ENCODE measurements around the gene LRIG1.

Gene LRIG1

DNA sequence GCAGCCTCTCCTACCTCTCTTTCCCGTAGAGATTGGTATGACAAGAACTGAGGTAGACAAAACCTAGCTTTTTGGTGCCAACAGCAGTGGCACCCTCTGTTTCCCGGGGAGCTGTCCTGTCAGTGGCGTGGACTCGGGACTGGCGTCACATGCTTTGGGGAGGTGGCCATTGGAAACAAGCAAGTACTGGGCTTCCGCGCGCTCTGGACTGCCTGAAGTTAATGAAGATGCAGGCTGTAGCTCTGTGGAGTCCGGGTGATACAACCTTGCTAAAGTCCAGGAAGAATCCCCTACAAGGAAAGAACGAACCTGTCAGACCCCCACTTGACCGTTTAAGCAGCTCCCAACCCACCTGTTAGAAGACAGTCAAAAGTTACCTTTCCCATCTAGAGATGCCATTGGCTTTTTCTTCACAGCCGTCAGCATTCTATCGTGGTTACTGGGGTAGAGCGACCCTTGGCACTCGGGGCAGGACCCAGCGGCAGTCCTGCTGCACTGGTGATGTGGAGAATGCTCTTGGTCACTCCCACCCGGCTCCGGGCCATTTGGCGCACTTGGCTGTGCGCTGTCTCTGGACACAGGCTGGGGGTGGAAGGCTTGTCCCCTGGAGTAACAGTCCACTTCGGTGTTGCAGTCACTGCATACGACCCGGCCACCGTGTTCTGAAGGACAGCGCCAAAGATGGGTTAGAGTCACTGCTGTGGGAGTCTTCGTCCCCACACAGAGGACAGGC lies 120.5 kb downstream of the LRIG1 start:
- DNase-seq = no peak

DNA sequence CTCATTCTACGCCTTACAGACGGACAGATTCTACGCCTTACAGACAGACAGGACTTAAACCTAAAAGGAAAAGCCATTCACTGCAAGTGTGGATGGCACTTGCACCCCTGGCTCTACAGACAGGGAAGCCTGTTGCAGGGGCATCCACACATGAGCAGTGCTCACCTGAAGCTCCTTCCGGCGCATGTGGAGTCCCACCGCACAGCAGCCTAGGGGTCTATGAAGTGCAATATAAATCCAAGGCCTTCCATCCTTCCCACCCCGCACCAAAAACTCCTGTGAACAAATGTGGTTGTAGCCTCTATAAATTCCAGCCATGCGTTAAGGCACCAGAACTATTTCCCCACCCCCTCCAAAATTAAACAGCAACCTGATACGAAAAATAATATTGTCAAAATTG lies 121.3 kb downstream of the LRIG1 start:
- no peak for DNase-seq

DNA sequence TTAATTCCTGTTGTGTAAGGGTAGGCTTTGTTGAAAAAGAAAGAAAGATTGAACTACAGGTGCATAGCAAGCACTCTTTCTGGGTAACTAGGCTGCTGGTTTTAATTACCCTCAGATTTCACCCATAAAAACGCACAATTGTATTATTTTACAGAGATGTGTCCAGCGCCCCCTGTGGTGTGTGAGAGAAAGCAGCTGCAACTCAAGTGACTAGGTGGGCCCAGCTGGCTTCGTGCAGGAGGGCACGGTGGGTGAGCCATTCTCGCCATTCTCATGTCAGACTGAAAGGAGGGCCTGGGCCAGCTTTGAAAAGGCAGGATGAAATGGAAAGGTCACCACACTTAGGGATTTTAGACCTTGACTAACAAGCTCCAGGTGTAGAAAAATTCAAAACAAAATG lies 122.6 kb downstream of the LRIG1 start:
- no peak for DNase-seq

DNA sequence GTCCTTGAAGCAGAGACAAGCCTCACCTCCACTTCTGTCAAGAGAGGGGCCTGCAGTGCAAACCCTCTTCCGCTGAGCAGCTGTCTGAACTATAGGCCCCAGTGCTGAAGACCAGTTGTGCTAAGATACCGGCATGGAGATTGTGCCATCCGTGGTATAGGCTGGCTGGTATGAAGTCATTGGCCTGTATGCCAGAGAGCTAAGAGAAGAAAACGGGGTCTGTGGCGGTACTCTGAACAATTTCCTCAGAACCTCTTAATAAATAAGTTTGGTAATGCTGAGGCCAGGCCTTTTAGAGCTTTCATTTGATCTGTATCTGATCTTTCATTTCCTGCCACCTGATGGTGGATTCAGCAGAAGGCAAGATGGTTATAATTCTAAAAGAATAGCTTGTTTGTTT lies 123.0 kb downstream of the LRIG1 start:
- no peak for DNase-seq

DNA sequence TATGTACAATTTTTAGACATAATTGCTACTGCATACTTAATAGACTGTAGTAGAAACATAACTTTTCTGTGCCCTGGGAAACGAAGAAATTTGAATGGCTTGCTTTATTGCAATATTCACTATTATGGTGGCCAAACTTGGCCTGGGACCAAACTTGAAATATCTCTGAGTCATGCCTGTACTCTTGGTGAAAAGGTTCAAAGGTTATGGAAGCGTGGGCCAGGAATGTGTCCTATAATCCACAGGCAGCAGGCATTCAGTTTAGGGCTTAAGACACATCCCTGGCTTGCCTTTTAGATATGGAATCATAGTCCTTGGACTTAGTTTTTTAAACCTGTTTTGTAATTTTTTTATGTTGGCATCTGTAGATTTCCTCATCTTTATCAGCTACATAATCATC lies 124.3 kb downstream of the LRIG1 start:
- no peak for DNase-seq

DNA sequence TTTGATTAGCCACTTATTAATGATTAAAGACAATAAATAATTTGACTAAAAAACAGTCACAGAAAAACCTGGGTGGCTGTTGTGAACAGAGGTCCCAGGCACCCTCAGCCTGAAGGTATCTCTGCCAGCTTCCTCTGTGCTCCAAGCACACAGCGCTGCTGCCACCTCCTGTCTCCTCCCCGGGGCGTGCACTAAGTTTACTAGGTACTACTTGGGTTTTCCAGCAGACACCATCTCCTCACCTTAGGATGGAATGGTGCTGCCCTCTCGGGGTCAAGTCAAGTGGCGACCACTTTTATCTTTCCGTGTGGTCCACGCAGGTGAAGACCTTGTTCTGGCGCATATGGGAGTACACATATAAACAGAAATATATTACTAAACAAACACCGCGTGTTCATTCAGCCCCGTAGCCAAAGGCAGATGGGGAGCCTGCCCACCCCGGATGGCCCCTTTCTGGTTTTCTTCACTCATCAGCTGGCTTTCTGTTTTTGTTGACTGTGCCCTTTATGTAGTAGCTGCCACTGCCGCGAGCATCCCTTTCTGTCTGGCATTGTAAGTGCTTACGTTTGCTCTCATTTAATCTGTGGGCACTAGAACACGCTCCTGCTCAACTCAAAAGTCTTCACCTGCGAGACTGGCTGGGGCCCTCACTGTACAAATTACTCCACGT lies 128.0 kb downstream of the LRIG1 start:
- no peak for DNase-seq

DNA sequence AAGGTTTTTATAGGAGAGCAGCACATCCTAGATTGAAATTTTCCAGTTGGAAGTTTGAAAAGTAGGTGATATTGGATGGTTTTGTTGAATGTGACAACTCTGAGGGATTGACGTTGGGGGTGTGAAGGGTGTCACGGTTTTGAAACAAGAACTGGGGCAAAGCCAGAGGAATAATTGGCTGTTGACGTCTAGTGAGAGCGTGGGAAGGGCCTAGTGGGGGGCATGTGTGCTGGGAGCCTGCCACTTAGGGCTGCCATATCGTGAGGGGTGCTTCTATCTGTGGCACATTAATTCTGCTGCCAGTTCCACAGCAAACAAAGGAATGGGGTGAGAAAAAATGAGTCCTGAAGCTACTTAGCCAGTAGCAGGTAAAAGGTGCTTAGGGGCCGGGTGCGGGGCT lies 129.4 kb downstream of the LRIG1 start:
- no peak for DNase-seq

DNA sequence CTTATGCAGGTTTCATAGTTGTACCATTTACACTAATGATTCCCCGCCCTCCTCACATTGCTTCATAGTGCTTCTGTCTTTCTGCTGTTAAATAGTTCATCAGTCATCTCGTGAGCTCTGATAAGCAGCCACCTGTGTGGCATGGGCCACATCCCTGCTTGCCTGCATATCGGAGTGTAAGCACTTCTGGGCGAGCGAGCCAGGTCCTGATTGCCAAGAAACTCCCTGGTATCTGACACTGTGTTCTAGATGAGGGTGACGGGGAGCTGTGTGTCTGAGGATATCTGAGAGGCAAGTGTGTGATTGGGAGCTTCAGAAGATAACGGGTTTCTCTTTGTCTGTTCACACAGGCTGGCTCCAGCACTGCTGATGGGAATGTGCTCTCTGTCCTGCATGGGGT lies 130.6 kb downstream of the LRIG1 start:
- no peak for DNase-seq

DNA sequence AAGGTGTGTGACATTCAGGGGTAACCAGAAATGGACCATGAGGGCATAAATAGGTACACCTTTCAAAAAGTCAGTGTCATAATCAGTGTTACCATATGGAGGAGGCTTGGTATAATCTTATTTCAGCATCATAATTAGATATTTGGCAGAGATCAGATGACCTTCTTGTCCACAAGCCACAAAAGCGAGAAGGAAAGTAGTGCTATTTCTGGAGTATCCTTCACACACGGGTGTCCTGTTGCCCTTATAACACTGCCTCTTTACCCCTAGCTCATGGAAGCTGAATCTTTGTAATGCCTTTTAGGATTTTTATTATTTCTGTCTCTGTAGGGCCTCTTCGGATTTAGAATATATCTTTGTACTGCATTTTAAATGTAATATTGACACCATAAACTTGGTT lies 132.8 kb downstream of the LRIG1 start:
- DNase-seq = no peak

DNA sequence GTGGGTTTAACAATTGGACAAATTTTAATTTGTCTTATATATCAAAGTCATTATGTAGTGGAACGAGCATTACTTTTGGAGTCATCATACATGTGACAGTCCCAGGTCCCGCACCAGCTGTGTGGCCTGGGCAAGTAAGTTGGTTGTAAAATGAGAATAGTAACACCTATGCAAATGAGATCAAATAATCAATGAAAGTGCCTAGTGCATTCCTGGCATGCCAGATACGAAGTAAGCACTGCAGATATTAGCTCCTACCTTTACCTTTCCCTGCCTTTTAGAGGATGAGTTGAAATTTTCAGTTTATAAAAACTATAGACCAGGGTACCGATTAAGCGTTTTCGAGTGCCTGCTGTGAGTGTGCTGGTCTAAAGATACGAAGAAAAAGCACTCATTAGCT lies 134.1 kb downstream of the LRIG1 start:
- no peak for DNase-seq

DNA sequence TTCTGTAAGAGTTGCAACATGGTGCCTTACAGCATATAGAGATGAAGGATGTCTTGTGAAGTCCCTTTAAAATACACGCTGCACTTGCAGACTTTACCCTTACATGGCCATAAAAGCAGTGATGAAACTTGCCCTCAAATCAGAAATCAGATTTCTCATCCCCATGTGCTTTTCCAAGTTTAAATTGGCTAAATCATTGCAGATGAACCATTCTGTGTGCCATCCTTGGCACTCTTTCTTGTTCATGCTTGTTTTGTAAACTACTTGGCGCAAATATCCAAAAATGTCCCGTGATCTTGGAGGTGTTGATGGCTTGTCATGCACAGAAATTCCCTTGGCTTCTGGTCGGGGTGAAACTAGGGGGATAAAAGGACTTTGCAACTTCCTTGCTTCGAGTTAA lies 135.7 kb downstream of the LRIG1 start:
- no peak for DNase-seq

DNA sequence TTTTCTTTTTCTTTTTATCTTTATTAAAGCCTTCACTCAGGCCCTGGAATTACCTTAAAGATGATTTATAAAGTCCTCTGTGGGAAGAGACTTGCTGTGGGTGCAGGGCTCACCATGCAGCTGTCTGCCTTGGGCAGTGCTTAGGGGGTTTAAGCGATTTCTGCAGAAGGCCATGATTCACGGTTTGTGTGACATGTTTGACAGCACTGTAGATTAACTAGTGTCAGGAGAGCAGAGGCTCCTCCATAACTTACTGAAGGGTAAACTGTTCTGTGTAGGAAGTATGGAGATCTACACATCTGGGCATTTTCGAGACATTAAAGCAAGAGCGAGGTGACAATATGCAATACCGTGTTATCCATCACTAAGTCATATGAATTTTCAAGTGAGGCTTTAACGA lies 137.7 kb downstream of the LRIG1 start:
- DNase-seq = no peak

DNA sequence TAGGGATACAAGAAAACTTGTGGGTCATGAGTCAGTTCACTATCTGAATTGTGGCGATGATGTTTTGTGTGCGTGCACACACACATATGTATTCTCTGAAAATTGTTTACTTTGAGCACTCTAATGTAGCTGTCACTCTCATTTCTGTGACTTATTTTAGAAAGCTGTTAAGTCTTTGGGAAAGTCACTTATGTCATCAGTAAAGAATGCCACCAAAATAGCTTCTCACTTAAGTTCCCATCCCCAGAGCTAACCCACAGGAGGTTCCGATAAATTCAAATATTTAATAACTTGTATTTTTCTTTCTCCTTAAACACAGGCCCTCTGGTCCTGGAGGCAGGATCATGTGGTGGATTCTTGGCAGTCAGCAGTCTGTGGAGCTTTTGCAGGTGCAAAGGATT lies 138.3 kb downstream of the LRIG1 start:
- no peak for DNase-seq

DNA sequence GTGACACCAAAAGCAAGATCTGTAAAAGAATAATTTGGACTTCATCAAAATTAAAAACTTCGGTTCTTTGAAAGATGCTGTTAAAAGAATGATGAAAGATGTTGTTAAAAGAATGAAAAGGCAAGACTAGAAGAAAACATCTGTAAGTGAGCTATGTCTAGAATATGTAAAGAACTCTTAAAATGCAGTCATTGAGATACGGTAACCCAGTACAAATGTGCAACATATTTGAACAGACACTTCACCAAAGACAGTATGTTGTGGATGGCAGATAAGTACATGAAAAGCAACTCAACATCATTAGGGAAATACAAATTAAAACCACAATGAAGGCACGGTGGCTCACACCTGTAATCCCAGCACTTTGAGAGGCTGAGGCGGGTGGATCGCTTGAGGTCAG lies 139.5 kb downstream of the LRIG1 start:
- DNase-seq = no peak

DNA sequence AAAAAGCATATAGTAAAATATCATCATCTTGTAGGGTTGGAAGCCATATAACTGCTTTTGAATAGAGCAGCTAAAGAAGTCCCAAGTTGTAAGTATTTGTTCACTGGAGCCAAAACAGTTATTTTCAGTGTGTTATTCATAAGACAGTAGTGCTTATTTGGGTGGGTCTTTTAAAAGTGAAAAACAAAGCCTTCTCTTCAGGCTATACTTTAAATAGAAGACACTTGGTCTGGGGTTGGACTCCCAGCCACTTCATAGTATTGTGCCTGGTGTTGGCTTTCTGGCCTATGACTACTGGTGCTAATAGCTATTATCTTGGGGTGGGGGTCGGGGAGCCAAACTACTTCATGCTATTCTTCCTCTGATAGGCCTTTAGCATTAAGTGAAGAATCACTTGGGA lies 144.8 kb downstream of the LRIG1 start:
- DNase-seq = no peak

DNA sequence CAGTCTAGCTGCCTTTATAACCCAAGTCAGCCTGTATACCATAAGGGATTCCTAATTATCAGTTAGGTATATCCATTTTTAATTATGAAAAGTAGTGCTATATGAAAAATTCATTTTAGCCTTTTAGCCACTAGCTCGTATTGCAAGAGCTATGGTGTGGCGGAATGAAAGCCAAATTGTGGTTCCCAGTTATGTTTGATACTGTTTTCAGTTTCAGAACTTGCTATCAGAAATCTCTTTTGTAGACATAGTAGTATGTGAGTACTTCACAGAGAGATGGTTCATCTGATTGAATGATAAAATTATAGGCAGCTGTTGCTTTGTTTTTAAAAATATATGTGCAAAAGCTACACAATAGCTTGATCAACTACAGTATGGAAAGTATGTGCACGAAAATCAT lies 145.4 kb downstream of the LRIG1 start:
- no peak for DNase-seq

DNA sequence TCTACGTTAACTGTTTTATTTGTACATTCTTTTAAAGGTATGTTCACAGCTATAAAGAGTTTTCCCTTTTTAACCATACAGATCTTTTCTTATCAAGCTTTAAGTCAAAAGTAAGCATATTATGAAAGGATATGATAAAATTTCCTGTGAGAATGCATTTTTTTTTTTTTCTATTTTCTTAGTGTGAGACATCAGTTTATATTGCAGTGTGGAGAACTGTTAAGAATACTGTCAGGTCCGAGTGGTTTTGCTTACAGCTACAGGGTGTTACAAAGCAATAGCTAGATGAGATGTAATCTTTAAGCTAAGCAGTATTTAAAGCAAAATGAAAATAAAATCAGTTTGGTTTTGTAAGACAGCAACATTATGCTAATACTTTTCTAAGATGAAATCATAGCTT lies 146.8 kb downstream of the LRIG1 start:
- no peak for DNase-seq

DNA sequence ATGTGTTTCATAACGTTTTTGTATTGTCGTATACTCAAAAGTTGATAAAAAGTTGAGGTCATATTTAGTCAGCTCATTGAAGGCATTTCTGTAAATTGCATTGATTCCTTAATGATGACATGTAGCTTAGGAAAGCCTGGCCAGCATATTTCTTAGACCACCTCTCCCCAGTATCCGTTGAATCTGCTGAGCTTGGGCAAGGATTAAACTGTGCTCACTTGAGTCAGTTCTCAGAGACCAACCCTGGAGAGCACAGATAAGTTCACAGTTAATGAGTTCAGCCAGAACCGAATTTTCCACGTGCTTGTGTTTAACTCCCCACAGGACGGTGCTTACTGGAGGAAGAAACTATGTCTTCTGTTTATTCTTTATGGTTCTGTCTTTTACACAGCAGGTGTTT lies 147.3 kb downstream of the LRIG1 start:
- DNase-seq = no peak

DNA sequence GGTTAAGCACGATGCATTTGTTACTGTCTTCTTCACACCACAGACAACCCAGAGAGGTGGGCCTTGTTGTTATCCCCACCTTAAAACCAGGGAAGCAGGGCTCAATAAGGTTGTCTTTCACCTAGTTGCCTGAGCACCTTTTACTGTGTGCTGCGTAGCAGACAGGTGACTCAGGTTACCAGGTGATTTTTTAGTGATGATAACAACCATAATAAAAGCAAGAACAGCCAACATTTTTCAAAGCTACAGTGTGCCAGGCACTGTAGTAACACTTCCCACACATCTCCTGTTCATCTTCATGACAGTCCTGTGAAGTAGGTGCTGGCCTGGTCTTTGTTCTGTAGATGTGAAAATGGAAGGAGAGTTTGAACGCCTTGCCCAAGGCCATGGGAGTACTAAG lies 147.8 kb downstream of the LRIG1 start:
- DNase-seq = no peak

DNA sequence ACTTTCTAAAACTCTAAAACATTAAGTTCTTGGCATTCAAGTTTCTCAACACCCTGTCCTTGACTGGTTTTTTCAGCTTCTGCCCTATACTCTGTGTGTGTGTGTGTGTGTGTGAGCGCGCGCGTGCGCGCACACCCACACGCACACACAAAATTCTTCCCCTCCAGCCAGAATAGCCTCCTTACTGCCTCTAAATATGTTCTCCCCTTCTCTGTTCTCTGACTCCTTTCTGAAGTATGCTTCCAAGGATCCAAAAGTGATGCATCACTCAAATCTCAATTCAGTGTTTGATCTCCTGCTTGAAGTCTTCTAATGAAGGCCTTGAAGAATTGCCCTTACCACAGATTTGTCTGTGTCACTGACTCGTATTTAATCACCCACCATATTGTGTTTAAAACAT lies 150.2 kb downstream of the LRIG1 start:
- DNase-seq = no peak

DNA sequence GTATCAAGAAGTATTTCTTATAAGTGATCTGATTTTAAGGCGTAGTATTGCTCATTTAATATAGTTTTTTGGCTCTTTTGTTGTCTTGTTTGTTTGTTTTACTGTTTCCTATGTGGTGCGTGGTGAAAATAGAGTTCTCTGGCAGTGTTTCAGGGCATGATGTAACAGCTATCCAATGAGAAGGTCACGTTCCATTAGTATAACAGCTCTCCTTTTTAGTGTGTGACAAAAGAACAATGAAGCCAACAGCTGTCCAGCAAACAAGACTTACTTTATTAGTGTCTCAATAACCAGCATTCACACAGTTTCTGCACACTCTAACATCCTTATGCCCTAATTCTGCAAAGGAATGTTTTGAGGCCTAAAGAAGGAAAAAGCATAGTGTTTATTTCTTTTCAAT lies 152.1 kb downstream of the LRIG1 start:
- DNase-seq = no peak

DNA sequence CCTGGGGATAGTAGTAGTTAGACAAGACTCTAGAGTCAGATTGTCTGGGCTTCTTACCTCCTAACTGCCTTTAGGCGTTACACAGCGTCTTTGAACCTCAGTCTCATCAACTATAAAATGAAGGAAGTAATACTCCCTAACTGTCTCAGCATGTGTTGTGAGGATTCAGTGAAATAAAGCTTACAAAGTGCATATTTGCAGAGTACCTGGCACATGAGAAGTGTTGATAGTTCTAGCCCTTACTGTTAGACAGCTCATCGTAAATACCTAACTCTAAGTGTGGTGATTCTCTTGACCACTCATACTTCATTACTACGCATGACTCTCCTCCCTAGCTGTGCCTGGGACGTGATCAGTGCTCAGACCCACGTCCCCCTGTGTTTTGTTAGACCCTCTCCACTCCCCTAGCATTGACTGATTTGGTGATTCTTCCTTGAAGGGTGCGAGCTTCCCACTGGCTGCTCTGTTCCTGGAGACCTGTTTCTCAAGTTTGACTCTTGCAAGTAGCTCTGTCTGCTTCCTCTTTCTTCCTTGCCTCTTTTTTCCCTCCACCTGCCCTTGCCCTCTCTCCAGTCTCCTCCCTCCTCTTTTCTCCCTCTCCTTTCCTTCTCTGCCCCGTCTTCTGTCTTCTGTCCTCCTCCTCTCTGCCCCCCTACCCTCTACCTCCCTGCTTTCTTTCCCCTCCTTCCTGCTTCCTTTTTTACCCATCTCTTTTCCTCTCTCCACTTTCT lies 155.8 kb downstream of the LRIG1 start:
- DNase-seq = no peak

DNA sequence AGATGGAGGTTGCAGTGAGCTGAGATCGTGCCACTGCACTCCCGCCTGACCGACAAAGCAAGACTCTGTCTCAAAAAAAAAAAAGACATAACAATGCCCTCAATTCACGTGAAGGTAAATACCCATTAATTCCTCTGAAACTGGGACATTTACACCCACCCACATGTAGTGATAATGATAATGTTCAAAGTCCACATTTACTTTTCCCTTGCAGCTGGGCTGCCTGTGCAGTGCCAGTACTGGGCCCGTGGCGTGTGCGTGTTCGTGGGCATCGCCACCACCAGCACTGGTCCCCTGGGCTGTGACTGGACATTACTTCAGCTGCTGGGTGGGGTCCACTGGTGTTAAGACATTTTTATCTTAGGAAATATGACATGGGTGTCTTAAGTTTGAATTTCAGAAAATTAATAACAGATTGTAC lies 156.4 kb downstream of the LRIG1 start:
- no peak for DNase-seq

DNA sequence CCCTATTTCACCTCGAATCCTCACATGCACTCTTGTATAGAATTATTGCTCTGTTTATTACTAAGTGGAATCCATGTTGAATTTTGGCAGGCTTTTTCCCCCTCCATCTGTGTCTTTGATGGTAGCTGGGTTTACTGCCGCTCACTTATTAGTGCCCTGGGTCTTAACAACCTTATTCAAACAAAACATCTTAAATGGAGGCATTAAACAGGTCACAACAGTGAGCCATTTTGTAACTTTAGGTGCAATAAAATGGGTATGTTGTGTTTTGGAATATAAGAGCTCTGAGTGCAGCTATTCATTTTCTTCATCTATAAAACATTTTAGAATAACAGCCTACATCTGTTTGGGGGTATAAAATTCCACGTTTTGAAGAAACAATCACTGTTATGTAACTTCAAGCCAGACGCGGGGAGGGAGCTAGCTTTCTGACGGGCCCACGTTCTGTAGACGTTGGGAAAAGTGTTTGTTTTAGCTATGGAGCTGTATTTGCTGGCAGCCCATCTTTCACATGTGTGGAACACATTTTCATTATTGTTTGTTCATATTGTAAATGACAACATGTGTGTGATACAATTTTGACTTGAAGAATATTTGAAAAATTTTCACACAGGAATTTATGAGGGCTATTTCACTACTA lies 158.0 kb downstream of the LRIG1 start:
- no peak for DNase-seq
